ENCODE results near the gene BCL6B. TPM values are rescaled to one million over a fixed set of nuclear protein-coding genes. Genes with fewer than 3 reads are reported as not detected.

Gene BCL6B
- total and polyA plus RNA-seq, 2 donors from 2014 or later = 4.4 to 33.3 TPM

DNA sequence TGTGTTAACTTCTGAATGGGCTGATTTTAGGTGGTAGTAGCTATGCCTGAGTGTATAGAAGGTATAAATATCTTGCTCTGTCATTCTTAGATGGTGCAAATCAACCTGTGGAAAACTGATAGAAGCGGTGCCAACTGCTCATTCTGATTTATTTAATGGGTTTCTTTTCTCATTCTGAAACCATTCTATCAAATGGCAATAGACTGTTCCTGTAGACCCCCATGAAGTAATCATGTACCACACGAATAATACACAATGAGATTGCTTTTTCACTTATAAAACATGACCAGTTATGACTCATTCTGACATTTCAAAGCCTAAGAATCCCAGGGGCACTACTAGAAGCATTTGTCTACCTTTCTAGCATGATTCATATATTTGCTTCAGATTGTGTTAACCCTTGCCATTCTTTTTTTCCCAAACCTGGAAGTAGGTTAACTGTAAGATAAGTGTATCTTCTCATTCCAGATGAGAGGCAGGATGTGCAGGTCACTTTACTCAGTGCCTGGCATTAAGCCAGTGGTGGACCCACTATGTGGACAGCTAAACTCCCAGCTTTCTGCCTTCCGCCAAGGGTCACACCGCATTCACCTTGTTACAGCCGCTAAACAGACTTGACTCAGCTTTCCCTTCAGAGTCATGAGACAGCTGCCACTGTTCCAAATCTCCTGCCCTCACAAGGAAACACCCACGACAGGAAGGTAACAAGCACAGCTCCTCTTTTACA is 37.5 kb downstream of the BCL6B start:
- no peak overlapping the region for H3K9ac ChIP-seq (ENCODE audit: low read length in 3 of 3)
- TF ChIP-seq, protein P1, sequence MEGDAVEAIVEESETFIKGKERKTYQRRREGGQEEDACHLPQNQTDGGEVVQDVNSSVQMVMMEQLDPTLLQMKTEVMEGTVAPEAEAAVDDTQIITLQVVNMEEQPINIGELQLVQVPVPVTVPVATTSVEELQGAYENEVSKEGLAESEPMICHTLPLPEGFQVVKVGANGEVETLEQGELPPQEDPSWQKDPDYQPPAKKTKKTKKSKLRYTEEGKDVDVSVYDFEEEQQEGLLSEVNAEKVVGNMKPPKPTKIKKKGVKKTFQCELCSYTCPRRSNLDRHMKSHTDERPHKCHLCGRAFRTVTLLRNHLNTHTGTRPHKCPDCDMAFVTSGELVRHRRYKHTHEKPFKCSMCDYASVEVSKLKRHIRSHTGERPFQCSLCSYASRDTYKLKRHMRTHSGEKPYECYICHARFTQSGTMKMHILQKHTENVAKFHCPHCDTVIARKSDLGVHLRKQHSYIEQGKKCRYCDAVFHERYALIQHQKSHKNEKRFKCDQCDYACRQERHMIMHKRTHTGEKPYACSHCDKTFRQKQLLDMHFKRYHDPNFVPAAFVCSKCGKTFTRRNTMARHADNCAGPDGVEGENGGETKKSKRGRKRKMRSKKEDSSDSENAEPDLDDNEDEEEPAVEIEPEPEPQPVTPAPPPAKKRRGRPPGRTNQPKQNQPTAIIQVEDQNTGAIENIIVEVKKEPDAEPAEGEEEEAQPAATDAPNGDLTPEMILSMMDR (IDR thresholded peaks at IDR 0.05; ENCODE audit: borderline replicate concordance, extremely low read depth, insufficient read depth) = no peak
- H3K36me3 ChIP-seq (ENCODE audit: control insufficient read depth in 2 of 3, insufficient read depth in 3 of 3, low read length in 3 of 3) = no peaks in the 10 kb centered on the region
- no peaks in the 10 kb centered on the region for H3K27me3 ChIP-seq (ENCODE audit: control insufficient read depth, insufficient read depth, low read length)
- H3K4me3 ChIP-seq (ENCODE audit: low read length in 3 of 3) = no peak overlapping the region
- FAIRE-seq = no peak
- intact Hi-C loops (cut with DNase I) = no loop called here
- no peaks in the 10 kb centered on the region for H3K4me1 ChIP-seq (ENCODE audit: control insufficient read depth in 2 of 3, insufficient read depth in 2 of 3, low read depth in 1 of 3, low read length in 3 of 3)
- no peak overlapping the region for H3K27ac ChIP-seq (ENCODE audit: low read depth in 2 of 2, low read length in 2 of 2)
- no peak for DNase-seq
- H3K9me3 ChIP-seq (ENCODE audit: control insufficient read depth in 2 of 3, insufficient read depth in 1 of 3, low read length in 3 of 3) = no peaks in the 10 kb centered on the region

- H3K9me3 ChIP-seq (ENCODE audit: control insufficient read depth in 2 of 3, insufficient read depth in 1 of 3, low read length in 3 of 3) = peaks cover 0 to 2% (median 0%) of the 10 kb centered on the region in 3 donors
- no peak overlapping the region for H3K9ac ChIP-seq (ENCODE audit: low read length in 3 of 3)
- H3K36me3 ChIP-seq (ENCODE audit: control insufficient read depth in 2 of 3, insufficient read depth in 3 of 3, low read length in 3 of 3) = no peaks in the 10 kb centered on the region
- FAIRE-seq (no peak), DNase-seq (no peak)
- TF ChIP-seq, protein P1 (IDR thresholded peaks at IDR 0.05; ENCODE audit: borderline replicate concordance, extremely low read depth, insufficient read depth) = no peak
- intact Hi-C loops (cut with DNase I) = no loop called here
- H3K27me3 ChIP-seq (ENCODE audit: control insufficient read depth, insufficient read depth, low read length) = no peaks in the 10 kb centered on the region
- H3K4me3 ChIP-seq (ENCODE audit: low read length in 3 of 3) = no peak overlapping the region
- H3K4me1 ChIP-seq (ENCODE audit: control insufficient read depth in 2 of 3, insufficient read depth in 2 of 3, low read depth in 1 of 3, low read length in 3 of 3) = no peaks in the 10 kb centered on the region
- no peak overlapping the region for H3K27ac ChIP-seq (ENCODE audit: low read depth in 2 of 2, low read length in 2 of 2)
Observed at GRCh38 chr17:7063518-7064094, 40.8 kb downstream of the BCL6B start.

- H3K36me3 ChIP-seq (ENCODE audit: control insufficient read depth in 2 of 3, insufficient read depth in 3 of 3, low read length in 3 of 3) = no peaks in the 10 kb centered on the region
- TF ChIP-seq, protein P1 (IDR thresholded peaks at IDR 0.05; ENCODE audit: borderline replicate concordance, extremely low read depth, insufficient read depth) = no peak
- no peaks in the 10 kb centered on the region for H3K4me1 ChIP-seq (ENCODE audit: control insufficient read depth in 2 of 3, insufficient read depth in 2 of 3, low read depth in 1 of 3, low read length in 3 of 3)
- H3K27me3 ChIP-seq (ENCODE audit: control insufficient read depth, insufficient read depth, low read length) = no peaks in the 10 kb centered on the region
- H3K27ac ChIP-seq (ENCODE audit: low read depth in 2 of 2, low read length in 2 of 2) = no peak overlapping the region
- FAIRE-seq (no peak), DNase-seq (no peak)
- intact Hi-C loops (cut with DNase I) = no loop called here
- no peak overlapping the region for H3K4me3 ChIP-seq (ENCODE audit: low read length in 3 of 3)
- H3K9me3 ChIP-seq (ENCODE audit: control insufficient read depth in 2 of 3, insufficient read depth in 1 of 3, low read length in 3 of 3) = peaks cover 0 to 2% (median 0%) of the 10 kb centered on the region in 3 donors
- H3K9ac ChIP-seq (ENCODE audit: low read length in 3 of 3) = no peak overlapping the region
Observed at GRCh38 chr17:7064261-7064660, 41.4 kb downstream of the BCL6B start.

Measured in kidney (tissue), 14 donors.